Calu3 (cell line): ENCODE data around the gene GRK3. TPM values are rescaled to one million over a fixed set of nuclear protein-coding genes. Genes with fewer than 3 reads are reported as not detected.
"Not testable (repeated sequence)": the region's sequence is repeated elsewhere in the genome, so short reads cannot be mapped to it uniquely, and the experiment has no call there.

Source experiments
- Bru-seq: library from RNA; stranded (reverse); fragments of 400-500 nt; gene quantifications from one replicate; lab custom pipeline; 2021; lab: Mats Ljungman, UMichigan
- BruChase-seq, 2 experiments: library from RNA; stranded (reverse); fragments of 400-500 nt; gene quantifications; one replicate each; lab custom pipeline; 2021; lab: Mats Ljungman, UMichigan
- BruUV-seq: library from RNA; stranded (reverse); fragments of 400-500 nt; replicated peaks from 2 replicates; lab custom pipeline; 2021; lab: Mats Ljungman, UMichigan
- CTCF ChIA-PET: fragments of 300-600 bp; sonication (Branson Sonifier 250); formaldehyde crosslinking; loops from one replicate; lab custom pipeline; 2022; ENCODE audit warnings: antibody characterized with exemption; lab: Charles Lee
- DNase-seq: peaks from one replicate; pipeline ENCODE4 v3.0.0; 2022
- H3K27ac Mint-ChIP-seq: one replicate; pipeline ENCODE4 v1.8.0; 2022; ENCODE audit warnings: mixed read lengths; ENCODE audit not compliant: unreplicated experiment
- H3K27me3 Mint-ChIP-seq: one replicate; pipeline ENCODE4 v1.8.0; 2022; ENCODE audit warnings: mixed read lengths; ENCODE audit not compliant: unreplicated experiment
- H3K36me3 Mint-ChIP-seq: one replicate; pipeline ENCODE4 v1.8.0; 2022; ENCODE audit warnings: mild to moderate bottlenecking, moderate library complexity, mixed read lengths; ENCODE audit not compliant: insufficient read depth, unreplicated experiment
- H3K4me1 Mint-ChIP-seq: one replicate; pipeline ENCODE4 v1.8.0; 2022; ENCODE audit warnings: mild to moderate bottlenecking, low read depth, mixed read lengths; ENCODE audit not compliant: unreplicated experiment
- H3K4me3 Mint-ChIP-seq: one replicate; pipeline ENCODE4 v1.8.0; 2022; ENCODE audit warnings: mild to moderate bottlenecking, low read depth, moderate library complexity, mixed read lengths; ENCODE audit not compliant: unreplicated experiment
- H3K9me3 Mint-ChIP-seq: one replicate; pipeline ENCODE4 v1.8.0; 2022; ENCODE audit warnings: low read depth, mixed read lengths; ENCODE audit not compliant: unreplicated experiment
- CTCF ChIP-seq: fragments of 200-600 bp; IDR thresholded peaks from one replicate; pipeline ENCODE4 v1.8.0; 2022; ENCODE audit warnings: antibody characterized with exemption; ENCODE audit not compliant: unreplicated experiment
- intact Hi-C: fragments of 100-400 bp; cut with micrococcal nuclease; formaldehyde crosslinking; loops from one replicate; pipeline ENCODE4 v1.10.0; 2022; ENCODE audit not compliant: unreplicated experiment
- long read RNA-seq: library from polyadenylated mRNA; stranded (forward); transcript quantifications from one replicate; pipeline ENCODE4 v2.0.0, GENCODE V29; 2022
- total RNA-seq: library from RNA; stranded (reverse); gene quantifications from 2 replicates; pipeline ENCODE4 v1.2.3, GENCODE V29; 2022

Gene GRK3
- total RNA-seq, result 10.1 and 12.0 TPM in 2 replicates
- Bru-seq, nascent RNA, result percentile 62 among the genes with signal in this experiment
- BruChase-seq, experiment 1, labeled RNA remaining after a 6-hour chase, result percentile 62 among the genes with signal in this experiment
- percentile 62 among the genes with signal in this experiment for BruChase-seq, experiment 2, labeled RNA remaining after a 2-hour chase
- long read RNA-seq, full-length matches to known transcripts, result 3 of 5 reads
- long read RNA-seq, partial matches to known transcripts, result 1 of 5 reads
- long read RNA-seq, other reads (novel, unspliced or antisense), result 1 of 5 reads

DNA sequence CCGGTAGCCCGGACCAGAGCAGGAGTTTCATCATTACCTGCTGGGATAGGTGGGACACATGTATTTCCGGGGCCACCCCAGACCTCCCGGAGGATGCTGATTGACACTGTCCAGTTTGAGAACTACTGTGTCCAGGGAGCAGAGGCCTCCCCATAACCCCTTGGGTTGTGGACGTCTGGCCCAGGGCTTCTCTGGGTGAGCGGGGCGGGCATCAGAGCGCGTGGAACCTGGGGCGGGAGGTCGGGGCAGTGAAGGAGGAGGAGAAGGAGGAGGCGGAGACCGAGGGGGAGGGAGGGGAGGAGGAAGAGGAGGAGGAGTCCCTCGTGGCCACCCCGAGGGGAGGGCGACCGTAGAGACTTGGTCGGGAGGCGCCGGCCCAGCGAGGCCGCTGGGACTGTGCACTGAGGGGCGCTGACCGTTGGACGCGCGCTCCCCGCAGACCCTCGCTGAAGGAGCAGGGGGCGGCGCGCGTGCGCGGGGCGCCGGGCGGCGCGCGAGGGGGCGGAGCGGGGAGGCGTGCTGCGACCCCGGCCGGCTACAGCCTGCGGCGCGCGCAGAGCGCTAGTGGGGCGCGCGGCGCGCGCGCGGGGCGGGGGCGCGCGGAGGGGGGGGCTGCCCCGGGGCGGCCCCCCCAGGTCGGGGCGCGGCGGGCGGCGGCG is at the start of gene GRK3:
GRK3 (plus strand) TSS at position 356 of the 659 bp plus-strand sequence. CDS start 366 bp downstream, outside the sequence.
- Mint-ChIP-seq H3K4me3 (peak within 1 kb of the TSS; percentile 89), H3K36me3 (peaks cover 19% of the 10 kb centered on the region), H3K27me3 (peaks cover 44% of the 10 kb centered on the region), H3K9me3 (no peaks in the 10 kb centered on the region), H3K27ac (peak within 1 kb of the TSS; percentile 85), H3K4me1 (peaks cover 24% of the 10 kb centered on the region)
- BruUV-seq, result no TSS peak
- TF ChIP-seq CTCF, result no peak
- DNase-seq, result peak; percentile 77
- CTCF ChIA-PET, result interaction anchor here (0.6 to 1.7 kb wide), 5 partner anchors 160 to 1843 kb away, joined by 3 to 4 read pairs (median 3); no protein-coding TSS in a partner anchor
- intact Hi-C loops, result no loop called here

DNA sequence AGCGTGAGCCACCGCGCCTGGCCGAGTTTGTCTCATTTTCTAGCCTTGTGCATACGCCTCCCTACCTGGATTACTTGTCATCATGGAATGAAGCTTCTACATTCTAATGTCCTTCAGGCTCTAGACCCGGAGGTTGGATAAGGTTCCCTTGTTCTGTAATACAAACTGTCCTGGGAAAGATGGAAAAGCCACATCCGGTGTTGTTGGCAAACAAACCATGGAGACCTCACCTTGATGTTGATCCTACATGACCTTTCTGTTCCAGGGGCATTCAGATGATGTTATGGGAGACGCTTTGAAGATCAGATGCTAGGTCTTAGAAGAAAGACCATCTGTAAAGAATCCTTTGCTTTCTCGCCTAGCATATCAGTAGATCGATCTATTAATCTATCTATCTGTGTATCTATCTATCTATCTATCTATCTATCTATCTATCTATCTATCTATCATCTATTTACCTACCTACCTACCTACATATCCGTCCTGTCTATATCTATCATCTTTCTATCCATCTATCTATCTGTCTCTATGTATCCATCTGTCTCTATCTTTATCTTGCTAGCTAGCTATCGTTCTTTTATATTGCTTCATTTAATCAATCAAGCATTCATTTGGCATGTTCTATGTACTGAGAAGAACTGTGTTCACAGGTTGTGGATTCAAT is 46.3 kb upstream of the GRK3 start:
- Mint-ChIP-seq H3K36me3 (no peaks in the 10 kb centered on the region), H3K9me3 (no peaks in the 10 kb centered on the region), H3K27me3 (no peaks in the 10 kb centered on the region), H3K27ac (no peak overlapping the region), H3K4me3 (no peak overlapping the region), H3K4me1 (no peaks in the 10 kb centered on the region)
- BruUV-seq, result no TSS peak
- no peak for DNase-seq
- CTCF ChIA-PET, result no interaction called here
- intact Hi-C loops, result no loop called here
- TF ChIP-seq CTCF, result no peak

DNA sequence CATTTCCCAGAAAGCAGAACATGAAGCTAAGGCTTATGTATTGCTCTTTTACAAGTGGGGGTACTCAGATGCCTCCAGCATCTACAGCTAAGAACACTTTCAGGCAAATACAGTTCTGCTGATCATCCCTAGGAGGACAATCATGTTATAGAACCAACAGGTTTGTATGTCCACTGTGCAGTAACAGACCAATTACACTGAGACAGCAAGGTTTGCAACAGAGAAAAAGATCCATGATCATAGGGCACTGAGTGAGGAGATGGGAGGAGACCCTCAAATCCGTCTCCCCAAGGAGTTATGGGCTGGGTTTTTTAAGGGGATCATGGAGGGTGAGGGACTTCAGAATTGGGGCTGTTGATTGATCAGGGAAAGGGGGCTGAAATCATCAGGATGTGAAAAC is 39.1 kb upstream of the GRK3 start:
- H3K36me3 Mint-ChIP-seq, result peaks cover 5% of the 10 kb centered on the region
- TF ChIP-seq CTCF, result no peak
- DNase-seq, result no peak
- no peaks in the 10 kb centered on the region for H3K27me3 Mint-ChIP-seq
- CTCF ChIA-PET, result no interaction called here
- H3K4me3 Mint-ChIP-seq, result peak overlapping the region; percentile 31
- H3K27ac Mint-ChIP-seq, result peak overlapping the region; percentile 43
- intact Hi-C loops, result no loop called here
- BruUV-seq, result no TSS peak
- H3K4me1 Mint-ChIP-seq, result peaks cover 24% of the 10 kb centered on the region
- peaks cover 8% of the 10 kb centered on the region for H3K9me3 Mint-ChIP-seq

DNA sequence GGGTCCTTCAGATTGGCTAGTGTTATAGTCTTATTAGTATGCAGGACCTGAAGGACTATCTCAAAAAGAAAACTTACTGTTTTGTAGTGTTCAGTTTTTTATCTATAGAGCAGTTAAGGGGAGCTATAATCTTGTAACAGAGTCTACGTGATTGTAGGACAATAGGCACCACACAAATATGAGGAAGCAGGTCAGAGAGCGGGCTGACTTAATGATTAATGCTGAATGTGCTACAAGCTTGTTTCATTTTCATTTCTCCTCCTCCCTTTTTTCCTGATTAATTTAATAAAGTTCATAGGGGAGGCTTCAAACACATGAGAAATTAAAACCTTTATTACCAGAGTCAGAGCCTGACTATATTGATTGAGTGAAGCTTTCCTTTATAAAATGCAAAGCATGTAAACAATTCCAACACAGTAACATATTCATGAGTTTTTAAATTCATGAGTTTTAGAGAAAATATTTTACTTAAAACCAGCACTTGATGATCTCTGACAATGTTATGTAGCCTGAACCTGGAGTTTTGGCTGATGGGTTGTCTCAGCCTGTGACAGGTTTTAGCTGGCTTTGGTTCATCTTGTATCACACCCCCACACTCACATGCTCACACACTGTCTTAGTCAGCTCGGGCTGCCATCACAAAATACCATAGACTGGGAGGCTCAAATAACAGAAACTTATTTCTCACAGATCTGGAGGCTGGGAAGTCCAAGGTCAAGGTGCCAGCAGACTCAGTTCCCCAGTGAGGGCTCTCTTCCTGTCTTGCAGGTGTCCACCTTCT is 38.5 kb upstream of the GRK3 start:
- peak overlapping the region; percentile 43 for H3K27ac Mint-ChIP-seq
- H3K27me3 Mint-ChIP-seq, CTCF ChIA-PET, BruUV-seq, intact Hi-C loops, H3K9me3 Mint-ChIP-seq, H3K36me3 Mint-ChIP-seq: not testable (repeated sequence)
- H3K4me3 Mint-ChIP-seq, result peak overlapping the region; percentile 31
- peaks cover 24% of the 10 kb centered on the region for H3K4me1 Mint-ChIP-seq
- peak; percentile 19 for DNase-seq

DNA sequence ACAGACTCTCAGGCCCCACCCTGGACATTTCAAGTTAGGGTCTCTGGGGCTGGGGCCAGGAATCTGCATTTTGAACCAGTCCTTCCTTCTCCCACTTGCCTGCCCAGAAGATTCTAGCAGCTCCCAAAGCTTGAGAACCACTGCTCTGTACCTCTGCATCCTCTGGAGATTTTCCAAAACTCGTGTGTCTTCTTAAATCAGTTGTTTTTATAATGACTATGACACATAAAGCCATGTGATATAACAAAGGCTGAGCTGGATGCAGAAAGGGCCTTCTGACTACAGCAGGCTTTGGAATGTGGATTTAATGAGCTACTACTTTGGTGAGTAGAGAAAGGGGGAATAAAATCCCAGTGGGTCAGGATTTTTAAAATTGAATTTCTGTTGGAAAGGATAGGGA is 37.5 kb upstream of the GRK3 start:
- intact Hi-C loops, DNase-seq, BruUV-seq, H3K9me3 Mint-ChIP-seq, H3K4me3 Mint-ChIP-seq, H3K27me3 Mint-ChIP-seq, H3K27ac Mint-ChIP-seq, H3K36me3 Mint-ChIP-seq: not testable (repeated sequence)
- H3K4me1 Mint-ChIP-seq, result peaks cover 24% of the 10 kb centered on the region
- CTCF ChIA-PET, result interaction anchor here (0.6 to 1.1 kb wide), 2 partner anchors 32 to 256 kb away, joined by 3 read pairs; no protein-coding TSS in a partner anchor

DNA sequence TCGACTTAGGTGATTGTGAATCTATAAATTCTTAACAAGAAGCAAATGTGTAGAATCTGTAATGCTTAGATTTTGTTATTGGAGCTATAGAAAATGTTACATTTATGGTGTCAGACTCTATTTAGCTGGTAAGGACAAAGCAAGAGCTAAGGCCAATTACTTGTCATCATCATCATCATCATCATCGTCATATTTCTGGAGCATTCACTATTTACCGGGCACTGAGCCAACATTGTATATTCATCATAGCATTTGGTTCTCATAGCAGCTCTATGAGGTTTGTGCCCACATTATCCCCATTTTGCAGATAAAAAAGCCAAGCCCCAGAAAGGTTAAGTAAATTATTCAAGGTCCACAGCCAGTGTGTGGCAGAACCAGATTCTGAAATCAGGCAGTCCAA is 36.4 kb upstream of the GRK3 start:
- peak; percentile 6 for DNase-seq
- H3K27ac Mint-ChIP-seq, intact Hi-C loops, H3K9me3 Mint-ChIP-seq, H3K4me3 Mint-ChIP-seq, BruUV-seq, H3K36me3 Mint-ChIP-seq, H3K27me3 Mint-ChIP-seq: not testable (repeated sequence)
- CTCF ChIA-PET, result interaction anchor here (1.1 kb wide), 1 partner anchor 33 kb away, joined by 3 read pairs; no protein-coding TSS in a partner anchor
- H3K4me1 Mint-ChIP-seq, result peaks cover 24% of the 10 kb centered on the region

DNA sequence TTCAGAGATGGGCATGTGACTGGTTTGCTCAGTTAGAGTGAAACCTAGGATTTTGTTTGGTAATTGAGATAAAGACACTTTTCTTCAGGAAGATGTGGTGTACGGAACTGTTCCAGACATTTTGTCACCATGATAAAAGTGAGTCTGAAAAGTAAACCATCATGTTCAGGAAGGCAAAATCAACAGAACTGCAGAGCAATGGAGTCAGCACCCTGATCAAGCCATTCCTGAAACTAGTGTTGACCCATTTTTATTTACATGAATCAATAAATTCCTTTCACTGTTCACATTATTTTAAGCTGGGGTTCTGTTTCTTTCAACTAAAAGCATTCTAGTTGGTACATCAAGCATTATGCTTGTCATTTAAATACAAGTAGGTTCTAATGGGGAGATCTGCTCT is 35.4 kb upstream of the GRK3 start:
- CTCF ChIA-PET, H3K36me3 Mint-ChIP-seq, H3K27me3 Mint-ChIP-seq, H3K4me3 Mint-ChIP-seq, H3K9me3 Mint-ChIP-seq, H3K27ac Mint-ChIP-seq, BruUV-seq, intact Hi-C loops, DNase-seq: not testable (repeated sequence)
- peaks cover 24% of the 10 kb centered on the region for H3K4me1 Mint-ChIP-seq
